K562 (cell line): ENCODE results near the gene TSC22D2. TPM values are rescaled to one million over a fixed set of nuclear protein-coding genes. Genes with fewer than 3 reads are reported as not detected.
A peak's percentile ranks its signal among the peaks of the same experiment; 100 is the strongest.

Source experiments
- CHD2 ChIP-seq: IDR thresholded peaks from 2 replicates; pipeline ENCODE4 v1.6.1; 2011; ENCODE audit warnings: low read depth, low read length
- EP400 ChIP-seq: fragments of 450-650 bp; IDR thresholded peaks from 2 replicates; pipeline ENCODE4 v1.6.1; 2017; ENCODE audit warnings: antibody characterized with exemption, mild to moderate bottlenecking, moderate library complexity
- FOSL1 ChIP-seq: fragments of 200-800 bp; sonication (Bioruptor generic); conservative IDR thresholded peaks from 2 replicates; pipeline ENCODE4 v1.6.1; 2016; ENCODE audit warnings: missing genetic modification characterization, missing compliant biosample characterization
- HLTF ChIP-seq: fragments of 450-650 bp; IDR thresholded peaks from 2 replicates; pipeline ENCODE4 v1.6.1; 2016
- HMGN3 ChIP-seq: IDR thresholded peaks from 2 replicates; pipeline ENCODE4 v1.6.1; 2011; ENCODE audit warnings: borderline replicate concordance, low read depth, mild to moderate bottlenecking, mixed read lengths, low read length; ENCODE audit not compliant: insufficient read length; ENCODE audit errors: extremely low read depth
- HNRNPK ChIP-seq: fragments of 200-400 bp; formaldehyde crosslinking; IDR thresholded peaks from one replicate; pipeline ENCODE4 v1.6.1; 2018; ENCODE audit warnings: mild to moderate bottlenecking, low read depth, low read length; ENCODE audit not compliant: poor library complexity, severe bottlenecking
- LEF1 ChIP-seq: fragments of 450-650 bp; IDR thresholded peaks from 2 replicates; pipeline ENCODE4 v1.6.1; 2016; ENCODE audit warnings: mild to moderate bottlenecking
- POU5F1 ChIP-seq: fragments of 150-350 bp; IDR thresholded peaks from 2 replicates; pipeline ENCODE4 v1.6.1; 2014; ENCODE audit warnings: borderline replicate concordance, low read length, low read depth, mild to moderate bottlenecking; ENCODE audit not compliant: partially characterized antibody
- SMARCB1 ChIP-seq: IDR thresholded peaks from 2 replicates; pipeline ENCODE4 v1.6.1; 2011; ENCODE audit warnings: improper control_type of control experiment, low read depth; ENCODE audit not compliant: insufficient read length
- TAF7 ChIP-seq: fragments of 450-650 bp; IDR thresholded peaks from 2 replicates; pipeline ENCODE4 v1.6.1; 2016; ENCODE audit warnings: missing genetic modification characterization, missing compliant biosample characterization
- TCF3 ChIP-seq: sonication (generic); formaldehyde crosslinking; IDR thresholded peaks from 2 replicates; pipeline ENCODE4 v1.4.0; 2020; ENCODE audit warnings: mild to moderate bottlenecking, missing genetic modification reagents
- TSC22D4 ChIP-seq: fragments of 450-650 bp; IDR thresholded peaks from 2 replicates; pipeline ENCODE4 v1.6.1; 2016; ENCODE audit warnings: missing genetic modification characterization, missing biosample characterization, control low read depth
- ZNF174 ChIP-seq: fragments of 250-450 bp; sonication (Bioruptor Pico); IDR thresholded peaks from 2 replicates; pipeline ENCODE4 v1.4.0; 2020; ENCODE audit warnings: mild to moderate bottlenecking
- ZNF24 ChIP-seq: fragments of 450-650 bp; IDR thresholded peaks from 2 replicates; pipeline ENCODE4 v1.6.1; 2016
- ZNF431 ChIP-seq: sonication (generic); formaldehyde crosslinking; IDR thresholded peaks from 2 replicates; pipeline ENCODE4 v1.8.0; 2022; ENCODE audit warnings: mild to moderate bottlenecking, missing genetic modification reagents
- polyA plus RNA-seq, 8 experiments: library from polyadenylated mRNA; depleted of rRNA in 4 of 8; stranded (reverse) in 5 of 8; unstranded in 3 of 8; fragments of >200 nt; fragmentation: Nextera tagmentation in 2 of 8; fragmentation: Illumina TruSeq in 1 of 8; extraction: Ambion mirVana in 2 of 8; extraction: Trizol in 1 of 8; gene quantifications; 2 replicates each; pipeline versions ENCODE4 v1.2.1 to v1.2.3, GENCODE V29; 2011 to 2014; ENCODE audit warnings: inconsistent platforms in 1 of 8, missing spikeins in 1 of 8
- total RNA-seq, 7 experiments: library from RNA; depleted of rRNA in 6 of 7; stranded (reverse); fragments of >200 nt in 6 of 7; fragmentation: Illumina TruSeq in 2 of 7; extraction: Trizol in 2 of 7; gene quantifications; 2 replicates each; pipeline versions ENCODE4 v1.2.1 to v1.2.3, GENCODE V29; 2011 to 2021; ENCODE audit warnings: low replicate concordance in 1 of 7
- TF ChIP-seq, protein P1 (sequence below): fragments of 250-450 bp; sonication (Bioruptor Pico); IDR thresholded peaks from 2 replicates; pipeline ENCODE4 v1.9.0; 2021; ENCODE audit warnings: mild to moderate bottlenecking
- TF ChIP-seq, protein P2 (sequence below): fragments of 450-650 bp; conservative IDR thresholded peaks from 2 replicates; pipeline ENCODE4 v1.6.1; 2016; ENCODE audit warnings: missing genetic modification characterization, low read depth, mild to moderate bottlenecking, control low read depth, missing compliant biosample characterization
- TF ChIP-seq, protein P3 (sequence below): fragments of 200-400 bp; formaldehyde crosslinking; IDR thresholded peaks from 2 replicates; pipeline ENCODE4 v1.6.1; 2017; ENCODE audit warnings: mild to moderate bottlenecking, low read depth, low read length, moderate library complexity
- TF ChIP-seq, protein P4 (sequence below): fragments of 250-450 bp; sonication (Bioruptor Pico); IDR thresholded peaks from 2 replicates; pipeline ENCODE4 v1.8.0; 2021; ENCODE audit warnings: borderline replicate concordance, mild to moderate bottlenecking, moderate library complexity; ENCODE audit not compliant: poor library complexity, severe bottlenecking
- TF ChIP-seq, protein P5 (sequence below): sonication (generic); formaldehyde crosslinking; IDR thresholded peaks from 2 replicates; pipeline ENCODE4 v1.8.1; 2022; ENCODE audit warnings: missing genetic modification reagents

Gene TSC22D2
- total and polyA plus RNA-seq, 9 of the 15 experiments (the other 6 are each of a cell fraction or from before 2014, with no cell fraction given), result 5.5 to 44.0 (median 19.3) TPM

DNA sequence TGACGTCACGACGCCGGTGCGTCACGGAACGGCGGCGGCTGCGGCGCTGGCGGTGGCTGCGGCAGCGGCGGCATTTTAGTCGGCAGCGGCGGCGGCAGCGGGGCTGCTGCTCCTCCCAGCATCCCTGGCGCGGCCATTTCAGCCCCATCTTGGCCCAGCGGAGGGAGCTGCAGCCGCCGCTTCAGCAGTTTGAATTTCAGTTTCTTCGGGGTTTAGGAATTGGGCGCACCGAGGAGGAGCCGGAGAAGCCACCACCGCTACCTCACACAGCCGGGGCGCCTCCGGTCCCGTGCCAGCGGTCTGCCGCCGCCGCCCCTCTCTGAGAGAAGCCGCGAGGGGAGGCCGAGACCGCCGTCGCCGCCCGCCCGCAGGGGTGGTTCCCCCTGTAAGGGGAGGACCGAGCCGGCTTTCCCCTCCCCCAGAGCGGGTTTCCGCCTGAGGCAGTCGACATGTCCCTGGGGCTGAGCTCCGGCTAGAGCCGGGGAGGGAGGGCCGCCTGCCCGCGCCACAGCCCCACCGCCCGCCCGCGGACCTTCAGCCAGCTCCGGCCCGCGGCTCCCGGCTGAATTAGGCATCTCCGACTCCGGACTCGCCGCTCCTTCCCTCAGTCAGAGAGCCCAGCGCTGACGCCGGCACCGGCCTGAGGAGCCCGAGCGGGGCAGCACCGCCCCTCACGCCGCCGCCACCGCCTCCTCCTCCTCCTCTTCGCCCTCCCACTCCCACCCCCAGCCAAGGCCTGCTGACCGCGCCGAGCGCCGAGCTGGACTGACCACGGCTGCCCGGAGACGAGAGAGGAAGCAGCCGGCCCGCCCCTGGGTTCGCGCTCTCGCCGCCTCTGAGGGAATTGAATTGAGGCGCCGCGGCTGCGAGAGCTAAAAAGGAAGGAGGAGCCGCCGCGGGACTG, at the start of gene TSC22D2 (continued):
- peak; percentile 17 for TF ChIP-seq HMGN3
- TF ChIP-seq, protein P1, sequence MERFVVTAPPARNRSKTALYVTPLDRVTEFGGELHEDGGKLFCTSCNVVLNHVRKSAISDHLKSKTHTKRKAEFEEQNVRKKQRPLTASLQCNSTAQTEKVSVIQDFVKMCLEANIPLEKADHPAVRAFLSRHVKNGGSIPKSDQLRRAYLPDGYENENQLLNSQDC (CRISPR knock-in tag), result peak; percentile 93; the same call in 1 of the 2 replicates
- TF ChIP-seq, protein P2, sequence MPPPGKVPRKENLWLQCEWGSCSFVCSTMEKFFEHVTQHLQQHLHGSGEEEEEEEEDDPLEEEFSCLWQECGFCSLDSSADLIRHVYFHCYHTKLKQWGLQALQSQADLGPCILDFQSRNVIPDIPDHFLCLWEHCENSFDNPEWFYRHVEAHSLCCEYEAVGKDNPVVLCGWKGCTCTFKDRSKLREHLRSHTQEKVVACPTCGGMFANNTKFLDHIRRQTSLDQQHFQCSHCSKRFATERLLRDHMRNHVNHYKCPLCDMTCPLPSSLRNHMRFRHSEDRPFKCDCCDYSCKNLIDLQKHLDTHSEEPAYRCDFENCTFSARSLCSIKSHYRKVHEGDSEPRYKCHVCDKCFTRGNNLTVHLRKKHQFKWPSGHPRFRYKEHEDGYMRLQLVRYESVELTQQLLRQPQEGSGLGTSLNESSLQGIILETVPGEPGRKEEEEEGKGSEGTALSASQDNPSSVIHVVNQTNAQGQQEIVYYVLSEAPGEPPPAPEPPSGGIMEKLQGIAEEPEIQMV, result no peak
- peak; percentile 13 for TF ChIP-seq HNRNPK
- TF ChIP-seq TCF3 (CRISPR knock-in tag), result peak; percentile 40
- no peak for TF ChIP-seq LEF1
- TF ChIP-seq, protein P3, sequence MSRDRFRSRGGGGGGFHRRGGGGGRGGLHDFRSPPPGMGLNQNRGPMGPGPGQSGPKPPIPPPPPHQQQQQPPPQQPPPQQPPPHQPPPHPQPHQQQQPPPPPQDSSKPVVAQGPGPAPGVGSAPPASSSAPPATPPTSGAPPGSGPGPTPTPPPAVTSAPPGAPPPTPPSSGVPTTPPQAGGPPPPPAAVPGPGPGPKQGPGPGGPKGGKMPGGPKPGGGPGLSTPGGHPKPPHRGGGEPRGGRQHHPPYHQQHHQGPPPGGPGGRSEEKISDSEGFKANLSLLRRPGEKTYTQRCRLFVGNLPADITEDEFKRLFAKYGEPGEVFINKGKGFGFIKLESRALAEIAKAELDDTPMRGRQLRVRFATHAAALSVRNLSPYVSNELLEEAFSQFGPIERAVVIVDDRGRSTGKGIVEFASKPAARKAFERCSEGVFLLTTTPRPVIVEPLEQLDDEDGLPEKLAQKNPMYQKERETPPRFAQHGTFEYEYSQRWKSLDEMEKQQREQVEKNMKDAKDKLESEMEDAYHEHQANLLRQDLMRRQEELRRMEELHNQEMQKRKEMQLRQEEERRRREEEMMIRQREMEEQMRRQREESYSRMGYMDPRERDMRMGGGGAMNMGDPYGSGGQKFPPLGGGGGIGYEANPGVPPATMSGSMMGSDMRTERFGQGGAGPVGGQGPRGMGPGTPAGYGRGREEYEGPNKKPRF, result no peak
- peak; percentile 97 for TF ChIP-seq ZNF24
- peak; percentile 84 for TF ChIP-seq EP400
- no peak for TF ChIP-seq HLTF
- TF ChIP-seq, protein P4, sequence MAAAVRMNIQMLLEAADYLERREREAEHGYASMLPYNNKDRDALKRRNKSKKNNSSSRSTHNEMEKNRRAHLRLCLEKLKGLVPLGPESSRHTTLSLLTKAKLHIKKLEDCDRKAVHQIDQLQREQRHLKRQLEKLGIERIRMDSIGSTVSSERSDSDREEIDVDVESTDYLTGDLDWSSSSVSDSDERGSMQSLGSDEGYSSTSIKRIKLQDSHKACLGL (CRISPR knock-in tag), result no peak
- no peak for TF ChIP-seq POU5F1
- TF ChIP-seq TSC22D4 (tag), result no peak
- TF ChIP-seq SMARCB1, result no peak
- TF ChIP-seq CHD2, result peak; percentile 23; the same call in 1 of the 2 replicates
- TF ChIP-seq FOSL1, result peak; percentile 74
- TF ChIP-seq ZNF174, result no peak
- peak; percentile 76 for TF ChIP-seq TAF7
- TF ChIP-seq, protein P5, sequence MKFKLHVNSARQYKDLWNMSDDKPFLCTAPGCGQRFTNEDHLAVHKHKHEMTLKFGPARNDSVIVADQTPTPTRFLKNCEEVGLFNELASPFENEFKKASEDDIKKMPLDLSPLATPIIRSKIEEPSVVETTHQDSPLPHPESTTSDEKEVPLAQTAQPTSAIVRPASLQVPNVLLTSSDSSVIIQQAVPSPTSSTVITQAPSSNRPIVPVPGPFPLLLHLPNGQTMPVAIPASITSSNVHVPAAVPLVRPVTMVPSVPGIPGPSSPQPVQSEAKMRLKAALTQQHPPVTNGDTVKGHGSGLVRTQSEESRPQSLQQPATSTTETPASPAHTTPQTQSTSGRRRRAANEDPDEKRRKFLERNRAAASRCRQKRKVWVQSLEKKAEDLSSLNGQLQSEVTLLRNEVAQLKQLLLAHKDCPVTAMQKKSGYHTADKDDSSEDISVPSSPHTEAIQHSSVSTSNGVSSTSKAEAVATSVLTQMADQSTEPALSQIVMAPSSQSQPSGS (CRISPR knock-in tag), result no peak
- TF ChIP-seq ZNF431 (CRISPR knock-in tag), result peak; percentile 42; the same call in 1 of the 2 replicates
